ENCODE measurements around the gene NDUFV1.

DNA sequence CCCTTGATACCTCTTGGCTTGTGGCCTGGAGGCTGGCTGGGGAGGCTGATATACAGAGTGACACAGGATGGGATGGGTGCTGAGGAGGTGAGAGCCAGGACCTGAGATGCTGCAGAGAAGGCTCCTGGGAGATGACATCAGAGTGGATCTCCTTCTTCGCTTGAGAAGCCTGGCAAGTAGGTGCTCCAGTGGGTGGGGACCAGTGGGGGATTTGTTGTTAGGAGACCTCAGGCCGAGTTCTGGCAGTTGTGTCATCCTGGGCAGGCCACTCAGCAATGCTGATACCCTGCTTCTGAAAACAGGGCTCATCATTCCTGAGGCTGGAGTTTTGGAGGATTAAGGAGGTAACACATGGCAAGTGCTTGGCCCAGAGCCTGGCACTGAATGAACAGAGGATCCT, 1.9 kb upstream of the NDUFV1 start:
- TF ChIP-seq, protein P1, sequence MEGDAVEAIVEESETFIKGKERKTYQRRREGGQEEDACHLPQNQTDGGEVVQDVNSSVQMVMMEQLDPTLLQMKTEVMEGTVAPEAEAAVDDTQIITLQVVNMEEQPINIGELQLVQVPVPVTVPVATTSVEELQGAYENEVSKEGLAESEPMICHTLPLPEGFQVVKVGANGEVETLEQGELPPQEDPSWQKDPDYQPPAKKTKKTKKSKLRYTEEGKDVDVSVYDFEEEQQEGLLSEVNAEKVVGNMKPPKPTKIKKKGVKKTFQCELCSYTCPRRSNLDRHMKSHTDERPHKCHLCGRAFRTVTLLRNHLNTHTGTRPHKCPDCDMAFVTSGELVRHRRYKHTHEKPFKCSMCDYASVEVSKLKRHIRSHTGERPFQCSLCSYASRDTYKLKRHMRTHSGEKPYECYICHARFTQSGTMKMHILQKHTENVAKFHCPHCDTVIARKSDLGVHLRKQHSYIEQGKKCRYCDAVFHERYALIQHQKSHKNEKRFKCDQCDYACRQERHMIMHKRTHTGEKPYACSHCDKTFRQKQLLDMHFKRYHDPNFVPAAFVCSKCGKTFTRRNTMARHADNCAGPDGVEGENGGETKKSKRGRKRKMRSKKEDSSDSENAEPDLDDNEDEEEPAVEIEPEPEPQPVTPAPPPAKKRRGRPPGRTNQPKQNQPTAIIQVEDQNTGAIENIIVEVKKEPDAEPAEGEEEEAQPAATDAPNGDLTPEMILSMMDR (IDR thresholded peaks at IDR 0.05) = no peak
- TF ChIP-seq POLR2A (IDR thresholded peaks at IDR 0.05) (no peak), POLR2AphosphoS5 (IDR thresholded peaks at IDR 0.05) (no peak)

Measured in breast epithelium (tissue), 3 donors.